HEK293T (cell line): ENCODE data around the gene PARP6.

Source experiments
- CTCF ChIA-PET: fragments of 350-600 bp; formaldehyde crosslinking; extraction: SDS; loops from one replicate; lab custom pipeline; 2021; ENCODE audit warnings: antibody characterized with exemption, inconsistent platforms; lab: Yijun Ruan, JAX
- POLR2A ChIA-PET: fragments of 350-600 bp; formaldehyde crosslinking; extraction: SDS; loops from one replicate; lab custom pipeline; 2020; ENCODE audit warnings: antibody characterized with exemption, inconsistent platforms; lab: Yijun Ruan, JAX
- DNase-seq: peaks from one replicate; pipeline ENCODE4 v3.0.0; 2012; ENCODE audit warnings: mixed read lengths; ENCODE audit errors: extremely low spot score
- ARNT ChIP-seq: fragments of 450-650 bp; IDR thresholded peaks from 2 replicates; pipeline ENCODE4 v1.6.1; 2017; ENCODE audit warnings: mild to moderate bottlenecking
- BHLHE40 ChIP-seq: fragments of 450-650 bp; IDR thresholded peaks from 2 replicates; pipeline ENCODE4 v1.6.1; 2016; ENCODE audit warnings: mild to moderate bottlenecking, moderate library complexity, borderline replicate concordance
- CTBP1 ChIP-seq: fragments of 450-650 bp; IDR thresholded peaks from 2 replicates; pipeline ENCODE4 v1.6.1; 2016; ENCODE audit warnings: borderline replicate concordance
- ELF4 ChIP-seq: fragments of 450-650 bp; IDR thresholded peaks from 2 replicates; pipeline ENCODE4 v1.6.1; 2017; ENCODE audit warnings: antibody characterized with exemption
- FOXA1 ChIP-seq: fragments of 450-650 bp; IDR thresholded peaks from 2 replicates; pipeline ENCODE4 v1.6.1; 2016; ENCODE audit warnings: mild to moderate bottlenecking
- FOXK2 ChIP-seq: fragments of 450-650 bp; IDR thresholded peaks from 2 replicates; pipeline ENCODE4 v1.6.1; 2016; ENCODE audit warnings: mild to moderate bottlenecking
- FOXM1 ChIP-seq: fragments of 450-650 bp; IDR thresholded peaks from 2 replicates; pipeline ENCODE4 v1.6.1; 2017; ENCODE audit warnings: mild to moderate bottlenecking, borderline replicate concordance
- HDGF ChIP-seq: fragments of 450-650 bp; IDR thresholded peaks from 2 replicates; pipeline ENCODE4 v1.6.1; 2017; ENCODE audit warnings: antibody characterized with exemption, borderline replicate concordance
- L3MBTL2 ChIP-seq: fragments of 450-650 bp; conservative IDR thresholded peaks from 2 replicates; pipeline ENCODE4 v1.6.1; 2016; ENCODE audit warnings: mild to moderate bottlenecking
- LEF1 ChIP-seq: fragments of 450-650 bp; IDR thresholded peaks from 2 replicates; pipeline ENCODE4 v1.6.1; 2017; ENCODE audit warnings: mild to moderate bottlenecking, borderline replicate concordance
- NFRKB ChIP-seq: fragments of 450-650 bp; IDR thresholded peaks from 2 replicates; pipeline ENCODE4 v1.6.1; 2016; ENCODE audit warnings: mild to moderate bottlenecking, moderate library complexity
- PKNOX1 ChIP-seq: fragments of 450-650 bp; IDR thresholded peaks from 2 replicates; pipeline ENCODE4 v1.6.1; 2016
- SP1 ChIP-seq: fragments of 450-650 bp; IDR thresholded peaks from 2 replicates; pipeline ENCODE4 v1.6.1; 2017
- SUZ12 ChIP-seq: fragments of 450-650 bp; IDR thresholded peaks from 2 replicates; pipeline ENCODE4 v1.6.1; 2016; ENCODE audit warnings: mild to moderate bottlenecking
- TARDBP ChIP-seq: fragments of 450-650 bp; IDR thresholded peaks from 2 replicates; pipeline ENCODE4 v1.6.1; 2016
- ZNF384 ChIP-seq: fragments of 450-650 bp; IDR thresholded peaks from 2 replicates; pipeline ENCODE4 v1.6.1; 2016

Gene PARP6

GRCh38 chr15:72207558-72208085 lies 64.7 kb downstream of the PARP6 start:
- ChIA-PET CTCF (no interaction called here), POLR2A (interaction anchor here (2.7 to 3.6 kb wide), 2 partner anchors 20 to 23 kb away, joined by 12 to 14 read pairs; partner anchors contain the start of gene PKM)
- no peak for DNase-seq
- no peak for TF ChIP-seq ELF4
- TF ChIP-seq SUZ12, result no peak
- TF ChIP-seq PKNOX1, result no peak
- no peak for TF ChIP-seq FOXK2
- TF ChIP-seq FOXM1, result no peak
- no peak for TF ChIP-seq BHLHE40
- no peak for TF ChIP-seq ZNF384
- TF ChIP-seq NFRKB, result no peak
- no peak for TF ChIP-seq L3MBTL2
- TF ChIP-seq HDGF, result no peak
- no peak for TF ChIP-seq LEF1
- TF ChIP-seq ARNT, result no peak
- no peak for TF ChIP-seq CTBP1
- TF ChIP-seq TARDBP, result no peak
- no peak for TF ChIP-seq SP1
- TF ChIP-seq FOXA1, result no peak

GRCh38 chr15:72206677-72207000 lies 65.7 kb downstream of the PARP6 start:
- ChIA-PET POLR2A (interaction anchor here (2.7 to 3.6 kb wide), 2 partner anchors 21 to 24 kb away, joined by 12 to 14 read pairs; partner anchors contain the start of gene PKM), CTCF (interaction anchor here (1.6 kb wide), 1 partner anchor 20 kb away, joined by 5 read pairs; no protein-coding TSS in a partner anchor)
- TF ChIP-seq PKNOX1 (no peak), TARDBP (no peak), FOXA1 (no peak), ARNT (no peak), ZNF384 (no peak)
- DNase-seq, result no peak

GRCh38 chr15:72205896-72206676 lies 66.3 kb downstream of the PARP6 start:
- TF ChIP-seq FOXK2 (no peak), SP1 (no peak), SUZ12 (no peak), NFRKB (no peak), ARNT (no peak), ZNF384 (no peak), TARDBP (no peak), BHLHE40 (no peak)
- ChIA-PET CTCF (interaction anchor here (1.6 kb wide), 1 partner anchor 21 kb away, joined by 5 read pairs; no protein-coding TSS in a partner anchor), POLR2A (interaction anchor here (2.7 to 3.6 kb wide), 2 partner anchors 21 to 25 kb away, joined by 12 to 14 read pairs; partner anchors contain the start of gene PKM)
- DNase-seq, result no peak

GRCh38 chr15:72205273-72205672 lies 67.1 kb downstream of the PARP6 start:
- TF ChIP-seq TARDBP (no peak), FOXA1 (no peak), PKNOX1 (no peak), LEF1 (no peak), ARNT (no peak), FOXK2 (no peak), CTBP1 (no peak), SP1 (no peak), FOXM1 (no peak)
- no peak for DNase-seq
- CTCF ChIA-PET, result interaction anchor here (1.6 kb wide), 1 partner anchor 22 kb away, joined by 5 read pairs; no protein-coding TSS in a partner anchor
- POLR2A ChIA-PET, result interaction anchor here (2.7 to 3.6 kb wide), 2 partner anchors 22 to 25 kb away, joined by 12 to 14 read pairs; partner anchors contain the start of gene PKM

GRCh38 chr15:72203507-72203837 lies 68.9 kb downstream of the PARP6 start:
- TF ChIP-seq PKNOX1 (no peak), ZNF384 (no peak), LEF1 (no peak), ELF4 (no peak), HDGF (no peak), L3MBTL2 (no peak), CTBP1 (no peak), NFRKB (no peak), ARNT (no peak), TARDBP (no peak)
- DNase-seq, result no peak
- ChIA-PET CTCF (no interaction called here), POLR2A (interaction anchor here (2.1 kb wide), 1 partner anchor 27 kb away, joined by 9 read pairs; no protein-coding TSS in a partner anchor)
